ENCODE measurements around the gene SELENON.

Gene SELENON

DNA sequence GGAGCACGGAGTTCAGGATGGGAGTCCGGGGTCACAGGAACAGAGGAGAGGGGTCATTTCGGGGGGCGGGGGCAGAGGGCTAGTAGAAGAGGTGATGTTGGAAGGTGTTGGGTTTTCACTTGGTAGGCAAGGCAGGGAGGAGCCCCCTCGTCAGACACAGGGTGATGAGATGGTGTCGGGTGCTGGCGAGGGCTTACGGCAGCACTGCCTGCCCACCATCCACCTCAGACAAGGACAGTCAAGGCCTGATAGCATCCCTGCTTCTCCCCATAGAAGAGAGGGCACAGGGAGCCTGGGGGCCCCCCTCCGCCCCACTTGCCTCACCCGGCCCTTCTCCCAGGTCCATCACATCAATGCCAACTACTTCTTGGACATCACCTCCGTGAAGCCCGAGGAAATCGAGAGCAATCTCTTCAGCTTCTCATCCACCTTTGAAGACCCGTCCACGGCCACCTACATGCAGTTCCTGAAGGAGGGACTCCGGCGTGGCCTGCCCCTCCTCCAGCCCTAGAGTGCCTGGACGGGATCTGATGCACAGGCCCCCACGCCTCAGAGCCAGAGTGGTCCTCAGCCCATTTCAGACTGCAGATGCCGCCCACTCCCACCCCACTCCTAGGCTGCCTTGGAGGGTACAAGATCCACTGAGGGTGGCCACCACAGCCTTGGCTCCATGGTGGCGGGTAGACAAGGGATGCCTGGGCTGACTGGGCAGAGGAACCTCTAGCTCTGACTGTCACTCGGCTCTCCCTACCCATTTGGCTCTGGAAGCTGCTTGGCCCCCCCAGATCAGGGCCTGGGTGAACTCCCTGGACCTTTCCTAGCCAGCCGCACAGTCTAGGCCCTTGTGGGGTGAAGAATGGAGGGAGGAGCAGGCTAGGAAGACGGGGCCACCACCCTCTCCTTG is 15.5 kb downstream of the SELENON start:
- Histone ChIP-seq H3K27me3 (ENCODE audit: insufficient read depth, poor library complexity, severe bottlenecking) (no peaks in the 10 kb centered on the region), H3K4me3 (replicated peaks; ENCODE audit: insufficient read depth, low read length) (no peak overlapping the region), H3K27ac (replicated peaks) (no peak overlapping the region)
- DNase-seq (ENCODE audit: low read depth in 1 of 2, low spot score in 1 of 2) = no peak
- TF ChIP-seq GABPA (IDR thresholded peaks at IDR 0.05; ENCODE audit: low read depth) = no peak
- no peak for TF ChIP-seq REST (IDR thresholded peaks at IDR 0.05; ENCODE audit: insufficient replicate concordance, low read depth)
- TF ChIP-seq POLR2AphosphoS5 (IDR thresholded peaks at IDR 0.05; ENCODE audit: low read depth) = no peak
- TF ChIP-seq, protein P1, sequence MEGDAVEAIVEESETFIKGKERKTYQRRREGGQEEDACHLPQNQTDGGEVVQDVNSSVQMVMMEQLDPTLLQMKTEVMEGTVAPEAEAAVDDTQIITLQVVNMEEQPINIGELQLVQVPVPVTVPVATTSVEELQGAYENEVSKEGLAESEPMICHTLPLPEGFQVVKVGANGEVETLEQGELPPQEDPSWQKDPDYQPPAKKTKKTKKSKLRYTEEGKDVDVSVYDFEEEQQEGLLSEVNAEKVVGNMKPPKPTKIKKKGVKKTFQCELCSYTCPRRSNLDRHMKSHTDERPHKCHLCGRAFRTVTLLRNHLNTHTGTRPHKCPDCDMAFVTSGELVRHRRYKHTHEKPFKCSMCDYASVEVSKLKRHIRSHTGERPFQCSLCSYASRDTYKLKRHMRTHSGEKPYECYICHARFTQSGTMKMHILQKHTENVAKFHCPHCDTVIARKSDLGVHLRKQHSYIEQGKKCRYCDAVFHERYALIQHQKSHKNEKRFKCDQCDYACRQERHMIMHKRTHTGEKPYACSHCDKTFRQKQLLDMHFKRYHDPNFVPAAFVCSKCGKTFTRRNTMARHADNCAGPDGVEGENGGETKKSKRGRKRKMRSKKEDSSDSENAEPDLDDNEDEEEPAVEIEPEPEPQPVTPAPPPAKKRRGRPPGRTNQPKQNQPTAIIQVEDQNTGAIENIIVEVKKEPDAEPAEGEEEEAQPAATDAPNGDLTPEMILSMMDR (IDR thresholded peaks at IDR 0.05; ENCODE audit: insufficient read depth, low read length) = no peak
- TF ChIP-seq SPI1 (IDR thresholded peaks at IDR 0.05; ENCODE audit: borderline replicate concordance, low read depth) = no peak

DNA sequence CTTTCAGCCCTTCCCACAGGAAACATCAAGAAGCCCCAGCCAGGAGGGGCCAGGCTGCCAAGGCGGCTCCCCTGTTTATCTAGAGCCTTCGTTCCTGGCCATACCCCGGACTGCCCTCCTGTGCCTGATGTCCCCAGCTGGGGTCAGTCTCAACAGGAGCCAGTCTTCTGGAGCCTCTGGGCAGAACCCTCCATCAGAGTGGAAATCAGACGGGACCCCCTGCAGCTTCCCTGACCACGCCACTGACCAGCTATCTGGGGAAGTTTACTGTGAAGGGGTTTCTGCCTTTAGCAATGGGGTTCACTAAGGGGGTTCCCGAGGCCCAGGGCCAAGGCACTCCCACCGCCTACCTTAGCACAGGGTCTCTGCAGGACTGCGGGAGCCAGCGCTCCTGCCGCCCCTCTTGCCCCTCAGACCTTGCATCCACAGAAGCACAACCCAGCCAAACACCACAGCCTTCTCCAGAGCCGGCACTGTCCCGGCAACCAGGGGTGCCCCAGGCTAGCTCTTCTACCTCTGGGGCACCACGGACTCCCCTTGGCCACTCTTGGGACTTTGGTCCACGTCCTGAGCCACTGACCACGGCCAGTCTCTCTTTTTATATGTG is 16.2 kb downstream of the SELENON start:
- TF ChIP-seq SPI1 (IDR thresholded peaks at IDR 0.05; ENCODE audit: borderline replicate concordance, low read depth) (no peak), REST (IDR thresholded peaks at IDR 0.05; ENCODE audit: insufficient replicate concordance, low read depth) (no peak), POLR2AphosphoS5 (IDR thresholded peaks at IDR 0.05; ENCODE audit: low read depth) (no peak), GABPA (IDR thresholded peaks at IDR 0.05; ENCODE audit: low read depth) (no peak)
- TF ChIP-seq, protein P1 (IDR thresholded peaks at IDR 0.05; ENCODE audit: insufficient read depth, low read length) = no peak
- Histone ChIP-seq H3K27ac (replicated peaks) (no peak overlapping the region), H3K4me3 (replicated peaks; ENCODE audit: insufficient read depth, low read length) (no peak overlapping the region), H3K27me3 (ENCODE audit: insufficient read depth, poor library complexity, severe bottlenecking) (no peaks in the 10 kb centered on the region)
- no peak for DNase-seq (ENCODE audit: low read depth in 1 of 2, low spot score in 1 of 2)

GRCh38 chr1:25817840-25818501 is 18.0 kb downstream of the SELENON start:
- no peak for DNase-seq (ENCODE audit: low read depth in 1 of 2, low spot score in 1 of 2)
- Histone ChIP-seq H3K4me3 (replicated peaks; ENCODE audit: insufficient read depth, low read length) (no peak overlapping the region), H3K27ac (replicated peaks) (no peak overlapping the region), H3K27me3 (ENCODE audit: insufficient read depth, poor library complexity, severe bottlenecking) (no peaks in the 10 kb centered on the region)
- TF ChIP-seq, protein P1 (IDR thresholded peaks at IDR 0.05; ENCODE audit: insufficient read depth, low read length) = no peak
- no peak for TF ChIP-seq POLR2AphosphoS5 (IDR thresholded peaks at IDR 0.05; ENCODE audit: low read depth)
- no peak for TF ChIP-seq REST (IDR thresholded peaks at IDR 0.05; ENCODE audit: insufficient replicate concordance, low read depth)
- TF ChIP-seq GABPA (IDR thresholded peaks at IDR 0.05; ENCODE audit: low read depth) = no peak
- no peak for TF ChIP-seq SPI1 (IDR thresholded peaks at IDR 0.05; ENCODE audit: borderline replicate concordance, low read depth)
